ENCODE data around the gene TEKTIP1. TPM values are rescaled to one million over a fixed set of nuclear protein-coding genes. Genes with fewer than 3 reads are reported as not detected.

The TEKTIP1 gene
- total and polyA plus RNA-seq, 10 of the 15 experiments (the other 5 are each of a cell fraction or from before 2014, with no cell fraction given): 0.18 to 2.6 (median 0.60) TPM; not detected in 5

DNA sequence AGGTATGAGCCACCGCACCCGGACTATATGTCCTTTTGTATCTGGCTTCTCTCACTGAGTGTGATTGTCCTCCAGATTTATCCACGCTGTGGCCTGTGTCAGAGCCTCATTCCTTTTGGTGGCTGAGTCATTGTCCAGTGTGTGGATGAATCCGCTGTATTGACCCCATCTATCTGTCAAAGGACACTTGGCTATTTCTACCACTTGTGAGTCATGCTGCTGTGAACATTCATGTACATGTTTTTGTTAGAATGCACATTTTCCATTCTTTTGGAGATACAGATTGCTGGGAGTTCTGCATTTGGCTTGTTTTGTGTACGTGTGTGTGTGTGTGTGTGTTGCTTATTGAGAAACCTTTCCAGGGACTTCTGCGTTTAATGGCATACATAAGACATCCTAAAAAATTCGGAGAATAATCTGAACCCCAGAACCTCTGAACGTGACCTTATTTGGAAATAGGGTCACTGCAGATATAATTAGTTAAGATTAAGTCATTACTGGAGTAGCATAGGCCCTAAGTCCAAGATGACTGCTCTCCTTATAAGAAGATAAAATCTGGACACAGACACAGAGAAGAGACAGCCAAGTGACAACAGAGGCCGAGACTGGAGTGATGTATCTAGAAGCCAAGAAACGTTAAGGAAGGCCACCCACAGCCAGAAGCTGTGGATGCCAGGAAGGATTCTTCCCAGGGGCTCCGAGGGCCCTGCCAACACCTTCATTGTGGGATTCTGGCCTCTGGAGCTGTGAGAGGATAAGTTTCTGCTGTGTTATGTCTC lies 41.4 kb downstream of the TEKTIP1 start:
- POLR2A ChIA-PET: no interaction called here
- no peaks in the 10 kb centered on the region for H3K4me1 ChIP-seq (ENCODE audit: control insufficient read depth, insufficient read depth, low read length)
- CTCF ChIA-PET: interaction anchor here (0.6 to 1.4 kb wide), 3 partner anchors 10 to 608 kb away, joined by 3 to 7 read pairs (median 4); no protein-coding TSS in a partner anchor
- TF ChIP-seq YY1 (IDR thresholded peaks at IDR 0.05; ENCODE audit: low read depth, low read length) (no peak), BMI1 (IDR thresholded peaks at IDR 0.05; ENCODE audit: borderline replicate concordance) (no peak), SMAD1 (IDR thresholded peaks at IDR 0.05; ENCODE audit: low read depth, partially characterized antibody) (no peak), POLR2AphosphoS2 (IDR thresholded peaks at IDR 0.05; ENCODE audit: low read depth, low read length) (no peak), POU2F2 (IDR thresholded peaks at IDR 0.05; ENCODE audit: borderline replicate concordance, low read depth, low read length) (no peak), TBL1XR1 (IDR thresholded peaks at IDR 0.05; ENCODE audit: low read depth, low read length) (no peak), IKZF1 (conservative IDR thresholded peaks at IDR 0.05) (no peak), CHD1 (IDR thresholded peaks at IDR 0.05; ENCODE audit: low read depth, low read length) (no peak), CHD4 (IDR thresholded peaks at IDR 0.05) (no peak), ATF3 (IDR thresholded peaks at IDR 0.05; ENCODE audit: borderline replicate concordance, extremely low read depth, low read depth, low read length) (no peak), NR2C1 (IDR thresholded peaks at IDR 0.05) (no peak), HDAC6 (IDR thresholded peaks at IDR 0.05; ENCODE audit: unreplicated experiment) (no peak), CBX5 (IDR thresholded peaks at IDR 0.05; ENCODE audit: low read depth) (no peak), MXI1 (IDR thresholded peaks at IDR 0.05; ENCODE audit: low read depth, low read length) (no peak), REST (IDR thresholded peaks at IDR 0.05; ENCODE audit: low read depth, low read length) (no peak), KDM1A (IDR thresholded peaks at IDR 0.05; ENCODE audit: borderline replicate concordance) (no peak), DPF2 (IDR thresholded peaks at IDR 0.05) (no peak), SREBF2 (IDR thresholded peaks at IDR 0.05; ENCODE audit: low read length) (no peak)
- TF ChIP-seq, protein P1, sequence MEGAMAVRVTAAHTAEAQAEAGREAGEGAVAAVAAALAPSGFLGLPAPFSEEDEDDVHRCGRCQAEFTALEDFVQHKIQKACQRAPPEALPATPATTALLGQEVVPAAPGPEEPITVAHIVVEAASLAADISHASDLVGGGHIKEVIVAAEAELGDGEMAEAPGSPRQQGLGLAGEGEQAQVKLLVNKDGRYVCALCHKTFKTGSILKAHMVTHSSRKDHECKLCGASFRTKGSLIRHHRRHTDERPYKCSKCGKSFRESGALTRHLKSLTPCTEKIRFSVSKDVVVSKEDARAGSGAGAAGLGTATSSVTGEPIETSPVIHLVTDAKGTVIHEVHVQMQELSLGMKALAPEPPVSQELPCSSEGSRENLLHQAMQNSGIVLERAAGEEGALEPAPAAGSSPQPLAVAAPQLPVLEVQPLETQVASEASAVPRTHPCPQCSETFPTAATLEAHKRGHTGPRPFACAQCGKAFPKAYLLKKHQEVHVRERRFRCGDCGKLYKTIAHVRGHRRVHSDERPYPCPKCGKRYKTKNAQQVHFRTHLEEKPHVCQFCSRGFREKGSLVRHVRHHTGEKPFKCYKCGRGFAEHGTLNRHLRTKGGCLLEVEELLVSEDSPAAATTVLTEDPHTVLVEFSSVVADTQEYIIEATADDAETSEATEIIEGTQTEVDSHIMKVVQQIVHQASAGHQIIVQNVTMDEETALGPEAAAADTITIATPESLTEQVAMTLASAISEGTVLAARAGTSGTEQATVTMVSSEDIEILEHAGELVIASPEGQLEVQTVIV (IDR thresholded peaks at IDR 0.05; ENCODE audit: borderline replicate concordance, partially characterized antibody): no peak

More for the DNA sequence above, 41.4 kb downstream of the TEKTIP1 start:
- RAD21 ChIA-PET (ENCODE audit: unreplicated experiment): no interaction called here
- H3K27ac ChIP-seq (ENCODE audit: control insufficient read depth, insufficient read depth): no peak overlapping the region
- H3K9ac ChIP-seq (ENCODE audit: control insufficient read depth, insufficient read depth, low read length): no peak overlapping the region
- peaks cover 0 to 2% of the 10 kb centered on the region in 2 experiments; a peak in 1 of 4 replicates for H3K27me3 ChIP-seq (replicated peaks in 1 of 2; ENCODE audit: control insufficient read depth in 2 of 2, insufficient read depth in 2 of 2, low read length in 1 of 2)
- SMC1A ChIA-PET (ENCODE audit: uncharacterized antibody, unreplicated experiment): no interaction called here
- FAIRE-seq (no peak), DNase-seq (ENCODE audit: low read depth, low spot score) (no peak), ATAC-seq (no peak)
- BruUV-seq (replicated peaks): no TSS peak
- no peaks in the 10 kb centered on the region for H3K9me3 ChIP-seq (replicated peaks; ENCODE audit: control insufficient read depth, insufficient read depth, low read length)
- H3K79me2 ChIP-seq (ENCODE audit: control insufficient read depth, insufficient read depth, low read length): no peaks in the 10 kb centered on the region
- 46% methylated on average over 11 of the region's 11 CpGs for WGBS (ENCODE audit: insufficient coverage, insufficient replicate concordance, low lambda C conversion rate, missing lambda C conversion rate)
- no peak overlapping the region for H3K4me2 ChIP-seq (ENCODE audit: control insufficient read depth, insufficient read depth)
- H3K4me3 ChIP-seq: no peak overlapping the region
- H2AFZ ChIP-seq (ENCODE audit: control insufficient read depth, low read depth, low read length): no peak overlapping the region
- H3K36me3 ChIP-seq (ENCODE audit: control insufficient read depth in 2 of 2, insufficient read depth in 2 of 2, low read length in 1 of 2): no peaks in the 10 kb centered on the region; a peak in 1 of 4 replicates
- intact Hi-C loops (cut with micrococcal nuclease; ENCODE audit: unreplicated experiment) (no loop called here), in situ Hi-C loops (cut with MboI) (no loop called here)
- H4K20me1 ChIP-seq (ENCODE audit: control insufficient read depth, insufficient read depth): no peaks in the 10 kb centered on the region
